NB4 (cell line): Measurements from ENCODE around the gene ZNF408.

Experiments used
- DNase-seq: peaks from one replicate; pipeline ENCODE4 v3.0.0; 2010; ENCODE audit warnings: low read depth
- H3K4me3 ChIP-seq: one replicate; pipeline ENCODE4 v1.5.1; 2011; ENCODE audit warnings: mild to moderate bottlenecking, low read depth, low read length, moderate library complexity
- MYC ChIP-seq: IDR thresholded peaks from 2 replicates; pipeline ENCODE4 v1.6.1; 2011; ENCODE audit warnings: low read depth, low read length
- POLR2A ChIP-seq: IDR thresholded peaks from 2 replicates; pipeline ENCODE4 v1.6.1; 2011; ENCODE audit warnings: mild to moderate bottlenecking; ENCODE audit not compliant: insufficient read length; ENCODE audit errors: extremely low read depth
- TF ChIP-seq, protein P1 (sequence below): IDR thresholded peaks from 2 replicates; pipeline ENCODE4 v1.6.1; 2011; ENCODE audit warnings: low read depth, low read length
- TF ChIP-seq, protein P2 (sequence below): IDR thresholded peaks from one replicate; pipeline ENCODE4 v1.5.1; 2012; ENCODE audit warnings: low read depth, low read length

ZNF408 gene

DNA sequence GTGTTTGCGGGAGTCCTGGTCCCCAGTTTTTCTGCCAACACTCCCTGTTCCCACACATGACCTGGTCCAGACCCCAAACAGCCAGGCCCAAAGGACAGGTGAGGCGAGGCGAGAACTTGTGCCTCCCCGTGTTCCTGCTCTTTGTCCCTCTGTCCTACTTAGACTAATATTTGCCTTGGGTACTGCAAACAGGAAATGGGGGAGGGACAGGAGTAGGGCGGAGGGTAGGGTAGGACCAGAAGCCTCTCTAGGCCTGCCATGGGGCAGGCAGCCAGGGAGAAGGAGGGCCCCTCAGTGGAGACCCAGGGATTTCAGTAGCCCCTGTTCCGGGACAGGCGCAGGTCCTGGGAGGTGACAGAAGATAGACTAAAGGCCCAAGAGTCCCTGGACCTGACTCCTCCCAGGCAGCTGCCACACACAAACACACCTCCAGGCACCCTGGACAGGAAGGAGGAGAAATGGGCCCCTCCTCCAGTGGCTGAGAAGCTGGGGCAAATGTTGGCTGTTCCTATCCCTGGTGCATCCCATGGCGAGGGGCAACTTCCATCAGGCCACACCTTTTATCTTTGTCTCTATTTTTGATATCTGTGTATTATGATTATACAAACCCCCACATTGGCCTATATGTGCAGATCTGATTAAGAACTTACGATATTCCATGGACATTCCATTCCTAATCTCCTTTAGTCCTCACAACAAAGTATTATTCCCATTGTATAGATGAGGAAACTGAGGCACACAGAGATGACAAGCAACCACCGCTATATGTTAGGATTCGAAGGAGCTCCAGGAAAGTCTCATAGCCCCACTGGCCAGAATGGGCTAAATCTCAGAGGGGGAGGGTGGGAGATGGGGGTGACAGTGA, 17.6 kb downstream of the ZNF408 start:
- TF ChIP-seq POLR2A (no peak), MYC (no peak)
- TF ChIP-seq, protein P1, sequence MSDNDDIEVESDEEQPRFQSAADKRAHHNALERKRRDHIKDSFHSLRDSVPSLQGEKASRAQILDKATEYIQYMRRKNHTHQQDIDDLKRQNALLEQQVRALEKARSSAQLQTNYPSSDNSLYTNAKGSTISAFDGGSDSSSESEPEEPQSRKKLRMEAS: no peak
- TF ChIP-seq, protein P2, sequence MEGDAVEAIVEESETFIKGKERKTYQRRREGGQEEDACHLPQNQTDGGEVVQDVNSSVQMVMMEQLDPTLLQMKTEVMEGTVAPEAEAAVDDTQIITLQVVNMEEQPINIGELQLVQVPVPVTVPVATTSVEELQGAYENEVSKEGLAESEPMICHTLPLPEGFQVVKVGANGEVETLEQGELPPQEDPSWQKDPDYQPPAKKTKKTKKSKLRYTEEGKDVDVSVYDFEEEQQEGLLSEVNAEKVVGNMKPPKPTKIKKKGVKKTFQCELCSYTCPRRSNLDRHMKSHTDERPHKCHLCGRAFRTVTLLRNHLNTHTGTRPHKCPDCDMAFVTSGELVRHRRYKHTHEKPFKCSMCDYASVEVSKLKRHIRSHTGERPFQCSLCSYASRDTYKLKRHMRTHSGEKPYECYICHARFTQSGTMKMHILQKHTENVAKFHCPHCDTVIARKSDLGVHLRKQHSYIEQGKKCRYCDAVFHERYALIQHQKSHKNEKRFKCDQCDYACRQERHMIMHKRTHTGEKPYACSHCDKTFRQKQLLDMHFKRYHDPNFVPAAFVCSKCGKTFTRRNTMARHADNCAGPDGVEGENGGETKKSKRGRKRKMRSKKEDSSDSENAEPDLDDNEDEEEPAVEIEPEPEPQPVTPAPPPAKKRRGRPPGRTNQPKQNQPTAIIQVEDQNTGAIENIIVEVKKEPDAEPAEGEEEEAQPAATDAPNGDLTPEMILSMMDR: no peak
- peak; percentile 41 for DNase-seq
- H3K4me3 ChIP-seq: no peak overlapping the region

DNA sequence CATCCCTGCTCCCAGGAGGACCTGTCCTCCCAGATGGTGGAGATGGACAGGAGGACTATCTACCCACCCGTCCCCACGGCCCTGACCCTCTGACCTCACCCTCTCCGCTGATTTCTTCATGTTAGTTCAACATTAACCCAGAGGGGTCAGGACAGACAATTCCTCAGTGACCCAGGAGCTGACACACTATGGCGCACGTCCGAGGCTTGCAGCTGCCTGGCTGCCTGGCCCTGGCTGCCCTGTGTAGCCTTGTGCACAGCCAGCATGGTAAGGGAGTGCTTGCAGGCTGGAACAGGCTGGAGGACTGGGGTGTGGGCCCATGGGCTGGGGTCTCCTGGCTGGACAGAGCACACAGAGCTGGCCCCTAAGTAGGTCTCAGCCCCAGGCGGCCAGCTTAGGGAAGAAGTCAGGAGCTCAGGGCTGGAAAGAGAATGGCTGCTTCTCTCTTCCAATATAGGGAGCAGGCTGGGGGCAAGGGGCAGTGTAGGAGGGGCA, 18.3 kb downstream of the ZNF408 start, which contains the start of gene F2:
TSS of gene F2 (plus strand) at position 166 of the 495 bp plus-strand sequence. CDS start at position 189, 23 bp downstream.
- no peak for TF ChIP-seq MYC
- TF ChIP-seq POLR2A: no peak
- H3K4me3 ChIP-seq: no peak within 1 kb of the TSS
- no peak for DNase-seq

DNA sequence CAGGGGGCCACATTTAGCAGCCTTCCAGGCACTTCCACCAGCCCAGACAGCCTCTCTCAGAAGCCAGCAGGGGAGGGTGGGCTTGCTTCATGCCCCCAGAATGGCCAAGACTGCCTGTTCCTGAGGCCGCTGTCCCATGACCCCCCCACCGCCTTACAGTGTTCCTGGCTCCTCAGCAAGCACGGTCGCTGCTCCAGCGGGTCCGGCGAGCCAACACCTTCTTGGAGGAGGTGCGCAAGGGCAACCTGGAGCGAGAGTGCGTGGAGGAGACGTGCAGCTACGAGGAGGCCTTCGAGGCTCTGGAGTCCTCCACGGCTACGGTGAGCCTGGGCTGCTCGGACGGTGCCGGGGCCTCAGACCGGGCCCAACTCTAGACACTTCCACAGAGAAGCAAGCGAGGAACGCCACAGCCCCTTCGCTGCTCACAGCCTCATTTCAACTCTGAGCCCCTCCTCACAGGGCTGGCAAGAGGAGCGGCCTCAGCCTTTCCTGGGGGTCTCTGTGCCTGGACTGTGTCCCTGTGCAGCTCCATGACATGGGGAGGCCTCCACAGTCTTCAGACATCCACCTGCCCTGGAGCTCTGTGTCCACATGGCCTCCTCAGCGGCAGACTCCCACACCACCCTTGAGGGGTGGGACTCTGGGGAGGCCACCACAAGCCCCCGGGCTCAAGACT, 18.9 kb downstream of the ZNF408 start:
- no peak overlapping the region for H3K4me3 ChIP-seq
- DNase-seq: no peak
- TF ChIP-seq, protein P1: no peak
- no peak for TF ChIP-seq POLR2A
- TF ChIP-seq, protein P2: no peak
- no peak for TF ChIP-seq MYC

DNA sequence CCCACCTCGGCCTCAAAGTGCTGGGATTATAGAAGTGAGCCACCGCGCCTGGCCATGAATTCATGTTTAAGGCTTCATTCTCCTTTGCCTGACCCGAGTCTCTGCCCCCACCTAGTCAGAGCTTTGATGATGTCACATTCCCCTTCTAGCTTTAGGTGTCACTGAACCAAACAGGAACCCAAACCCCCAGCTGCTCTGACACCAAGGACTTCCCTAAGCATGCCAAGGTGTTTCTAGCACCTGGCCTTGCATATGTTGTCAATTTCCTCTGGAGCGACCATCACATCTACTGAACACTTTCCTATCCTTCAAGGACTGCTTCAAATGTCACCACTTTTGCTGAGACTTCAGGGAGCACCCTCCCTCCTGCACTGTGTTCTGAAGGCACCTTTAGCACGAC, 20.5 kb downstream of the ZNF408 start:
- TF ChIP-seq, protein P2: no peak
- TF ChIP-seq MYC (no peak), POLR2A (no peak)
- TF ChIP-seq, protein P1: no peak
- H3K4me3 ChIP-seq: no peak overlapping the region
- no peak for DNase-seq

DNA sequence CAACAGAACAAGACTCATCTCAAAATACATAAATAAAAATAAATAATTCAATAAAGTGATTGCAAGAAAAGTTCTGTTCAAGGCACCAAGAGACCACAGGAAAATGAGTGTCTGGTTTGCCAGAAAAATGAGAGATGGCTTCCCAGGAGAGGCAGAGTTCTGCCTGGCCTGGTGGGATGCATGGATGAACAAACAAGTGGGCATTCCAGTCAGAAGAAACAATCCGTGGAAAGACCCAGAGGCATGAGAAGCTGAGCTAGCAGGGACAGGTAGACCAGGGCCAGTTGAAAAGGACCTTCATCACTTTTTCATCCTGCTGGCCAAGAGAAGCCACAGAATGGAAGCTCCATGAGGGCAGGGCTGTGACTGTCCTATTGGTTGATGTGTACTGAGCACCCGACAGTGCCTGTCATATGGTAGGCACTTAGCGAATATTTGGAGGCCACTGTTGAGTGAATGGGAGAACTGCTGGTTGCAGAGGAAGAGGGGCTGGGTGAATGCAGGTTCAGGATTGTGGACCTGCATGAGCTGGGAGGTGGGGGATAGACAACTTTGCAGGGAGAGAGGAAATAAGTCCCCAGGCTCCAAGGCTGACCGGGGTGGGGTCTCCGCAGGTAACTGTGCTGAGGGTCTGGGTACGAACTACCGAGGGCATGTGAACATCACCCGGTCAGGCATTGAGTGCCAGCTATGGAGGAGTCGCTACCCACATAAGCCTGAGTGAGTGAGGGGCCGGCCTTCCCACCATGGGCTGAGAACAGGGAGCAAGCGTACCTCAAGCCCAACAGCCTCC, 21.9 kb downstream of the ZNF408 start:
- TF ChIP-seq, protein P1: no peak
- TF ChIP-seq, protein P2: no peak
- TF ChIP-seq MYC: no peak
- TF ChIP-seq POLR2A: no peak
- peak; percentile 18 for DNase-seq
- no peak overlapping the region for H3K4me3 ChIP-seq
